ENCODE results near the gene NCK2.
"Not testable (repeated sequence)": the region's sequence is repeated elsewhere in the genome, so short reads cannot be mapped to it uniquely, and the experiment has no call there.

The NCK2 gene

GRCh38 chr2:105765415-105766299 is 20.9 kb downstream of the NCK2 start:
- no peak for DNase-seq (ENCODE audit: low read depth, low spot score)
- no peak overlapping the region for H3K4me3 ChIP-seq (ENCODE audit: low read depth, low read length)
- ChIA-PET POLR2A (no interaction called here), CTCF (no interaction called here)
- TF ChIP-seq, protein P1, sequence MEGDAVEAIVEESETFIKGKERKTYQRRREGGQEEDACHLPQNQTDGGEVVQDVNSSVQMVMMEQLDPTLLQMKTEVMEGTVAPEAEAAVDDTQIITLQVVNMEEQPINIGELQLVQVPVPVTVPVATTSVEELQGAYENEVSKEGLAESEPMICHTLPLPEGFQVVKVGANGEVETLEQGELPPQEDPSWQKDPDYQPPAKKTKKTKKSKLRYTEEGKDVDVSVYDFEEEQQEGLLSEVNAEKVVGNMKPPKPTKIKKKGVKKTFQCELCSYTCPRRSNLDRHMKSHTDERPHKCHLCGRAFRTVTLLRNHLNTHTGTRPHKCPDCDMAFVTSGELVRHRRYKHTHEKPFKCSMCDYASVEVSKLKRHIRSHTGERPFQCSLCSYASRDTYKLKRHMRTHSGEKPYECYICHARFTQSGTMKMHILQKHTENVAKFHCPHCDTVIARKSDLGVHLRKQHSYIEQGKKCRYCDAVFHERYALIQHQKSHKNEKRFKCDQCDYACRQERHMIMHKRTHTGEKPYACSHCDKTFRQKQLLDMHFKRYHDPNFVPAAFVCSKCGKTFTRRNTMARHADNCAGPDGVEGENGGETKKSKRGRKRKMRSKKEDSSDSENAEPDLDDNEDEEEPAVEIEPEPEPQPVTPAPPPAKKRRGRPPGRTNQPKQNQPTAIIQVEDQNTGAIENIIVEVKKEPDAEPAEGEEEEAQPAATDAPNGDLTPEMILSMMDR (IDR thresholded peaks at IDR 0.05; ENCODE audit: insufficient read depth, low read length, missing control alignments): no peak

GRCh38 chr2:105766300-105766866 is 21.7 kb downstream of the NCK2 start:
- POLR2A ChIA-PET: no interaction called here
- DNase-seq (ENCODE audit: low read depth, low spot score): no peak
- CTCF ChIA-PET: no interaction called here
- no peak overlapping the region for H3K4me3 ChIP-seq (ENCODE audit: low read depth, low read length)
- TF ChIP-seq, protein P1 (IDR thresholded peaks at IDR 0.05; ENCODE audit: insufficient read depth, low read length, missing control alignments): no peak

DNA sequence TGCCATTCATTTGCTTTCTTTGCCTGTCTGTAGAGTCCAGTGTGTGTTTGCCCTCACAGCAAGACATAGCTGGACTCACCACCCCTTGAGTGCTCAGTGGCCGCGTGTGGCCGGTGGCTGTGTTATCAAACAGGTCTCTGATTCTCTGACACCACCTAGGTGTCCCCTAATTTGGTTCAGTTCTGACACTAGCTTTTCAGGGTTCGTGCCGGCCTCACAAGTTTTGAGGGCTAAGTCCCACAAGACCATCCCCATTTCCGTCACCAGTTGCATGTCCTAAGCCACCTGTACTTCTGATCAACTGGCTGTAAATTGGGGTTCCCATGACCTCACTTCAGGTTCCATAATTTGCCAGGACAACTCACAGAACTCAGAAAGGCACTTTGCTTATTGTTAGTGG is 23.5 kb downstream of the NCK2 start:
- ChIA-PET POLR2A (no interaction called here), CTCF (no interaction called here)
- no peak for DNase-seq (ENCODE audit: low read depth, low spot score)
- TF ChIP-seq, protein P1 (IDR thresholded peaks at IDR 0.05; ENCODE audit: insufficient read depth, low read length, missing control alignments): no peak
- H3K4me3 ChIP-seq (ENCODE audit: low read depth, low read length): no peak overlapping the region

DNA sequence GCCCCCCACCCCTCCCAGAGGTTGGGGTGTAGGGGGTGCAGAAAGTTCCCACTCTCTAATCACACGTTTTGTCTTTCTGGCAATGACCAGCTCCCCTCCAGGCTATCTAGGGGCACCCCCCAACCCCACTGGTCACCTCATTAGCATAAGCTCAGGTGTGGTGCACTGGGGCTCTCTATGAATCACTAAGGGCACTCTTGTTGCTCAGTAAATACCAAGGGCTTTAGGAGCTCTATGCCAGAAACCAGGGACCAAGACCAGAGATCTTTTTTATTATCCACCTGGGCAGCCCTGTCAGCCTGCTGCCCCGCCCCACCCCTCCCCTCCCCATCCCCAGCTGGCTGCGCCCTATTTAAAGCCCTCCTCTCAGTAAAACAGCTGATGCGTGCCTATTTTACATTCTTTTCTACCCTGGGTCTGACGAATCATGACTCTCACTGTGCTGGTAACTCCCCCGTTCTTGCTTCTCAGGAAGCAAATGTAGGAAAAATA is 24.3 kb downstream of the NCK2 start:
- TF ChIP-seq, protein P1 (IDR thresholded peaks at IDR 0.05; ENCODE audit: insufficient read depth, low read length, missing control alignments): no peak
- CTCF ChIA-PET: no interaction called here
- POLR2A ChIA-PET: no interaction called here

GRCh38 chr2:105769504-105769903 is 24.8 kb downstream of the NCK2 start:
- TF ChIP-seq, protein P1 (IDR thresholded peaks at IDR 0.05; ENCODE audit: insufficient read depth, low read length, missing control alignments): no peak
- POLR2A ChIA-PET: no interaction called here
- CTCF ChIA-PET: no interaction called here
- DNase-seq (ENCODE audit: low read depth, low spot score): no peak
- no peak overlapping the region for H3K4me3 ChIP-seq (ENCODE audit: low read depth, low read length)

More for the DNA sequence above, 24.3 kb downstream of the NCK2 start:
- H3K4me3 ChIP-seq (ENCODE audit: low read depth, low read length): no peak overlapping the region
- no peak for DNase-seq (ENCODE audit: low read depth, low spot score)

DNA sequence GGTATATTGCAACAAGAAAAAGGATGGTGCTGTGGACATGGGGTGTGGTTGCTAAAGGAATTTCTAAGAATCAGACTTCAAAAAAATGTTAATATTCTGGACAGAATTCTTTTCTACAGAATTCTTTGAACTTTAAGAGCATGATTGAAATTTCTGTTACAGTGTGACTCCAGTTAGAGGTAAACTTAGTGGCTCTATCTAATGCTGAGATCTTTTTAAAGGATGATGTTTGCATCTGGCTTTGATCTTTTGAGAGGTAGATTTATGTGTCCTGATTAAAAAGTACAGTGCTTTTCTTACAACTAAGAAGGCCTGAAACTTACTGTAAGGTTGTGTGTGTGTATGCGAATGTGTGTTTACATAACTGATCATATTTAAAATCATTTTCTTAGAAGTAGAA is 25.4 kb downstream of the NCK2 start:
- ChIA-PET POLR2A (no interaction called here), CTCF (no interaction called here)
- TF ChIP-seq, protein P1 (IDR thresholded peaks at IDR 0.05; ENCODE audit: insufficient read depth, low read length, missing control alignments): no peak
- no peak for DNase-seq (ENCODE audit: low read depth, low spot score)
- H3K4me3 ChIP-seq (ENCODE audit: low read depth, low read length): no peak overlapping the region

DNA sequence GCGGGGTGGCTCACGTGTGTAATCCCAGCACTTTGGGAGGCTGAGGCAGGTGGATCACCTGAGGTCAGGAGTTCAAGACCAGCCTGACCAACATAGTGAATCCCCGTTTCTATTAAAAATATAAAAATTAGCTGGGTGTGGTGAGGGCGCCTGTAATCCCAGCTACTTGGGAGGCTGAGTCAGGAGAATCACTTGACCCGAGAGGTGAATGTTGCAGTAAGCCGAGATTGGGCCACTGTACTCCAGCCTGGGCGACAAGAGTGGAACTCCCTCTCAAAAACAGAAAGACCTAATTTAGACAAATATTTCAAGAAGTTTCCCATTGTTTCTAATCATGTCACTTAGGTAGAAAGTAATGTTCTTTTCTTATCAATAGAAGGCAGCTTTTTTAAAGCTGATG is 26.6 kb downstream of the NCK2 start:
- CTCF ChIA-PET: interaction anchor here (1.2 kb wide), 1 partner anchor 22 kb away, joined by 3 read pairs; no protein-coding TSS in a partner anchor
- H3K4me3 ChIP-seq (ENCODE audit: low read depth, low read length); POLR2A ChIA-PET; DNase-seq (ENCODE audit: low read depth, low spot score): not testable (repeated sequence)

All from AG04449 (cell line).